GM12891 (cell line): ENCODE results near the gene DMAP1.

Experiments
- POLR2A ChIP-seq: IDR thresholded peaks from 2 replicates; pipeline ENCODE4 v1.6.1; 2011; ENCODE audit warnings: low read depth, low read length, control low read depth
- POLR2AphosphoS5 ChIP-seq: IDR thresholded peaks from 2 replicates; pipeline ENCODE4 v1.6.1; 2011; ENCODE audit warnings: low read depth, low read length, control low read depth
- POU2F2 ChIP-seq: IDR thresholded peaks from 2 replicates; pipeline ENCODE4 v1.6.1; 2011; ENCODE audit warnings: low read depth, mild to moderate bottlenecking, control low read depth, low read length, moderate library complexity
- TAF1 ChIP-seq: IDR thresholded peaks from 2 replicates; pipeline ENCODE4 v1.6.1; 2011; ENCODE audit warnings: low read depth, low read length, control low read depth

GRCh38 chr1:44261171-44261817, 48.0 kb downstream of the DMAP1 start:
- no peak for TF ChIP-seq POLR2AphosphoS5
- no peak for TF ChIP-seq POLR2A
- TF ChIP-seq POU2F2 = no peak
- no peak for TF ChIP-seq TAF1
